ENCODE results near the gene PCDH15.

Gene PCDH15

DNA sequence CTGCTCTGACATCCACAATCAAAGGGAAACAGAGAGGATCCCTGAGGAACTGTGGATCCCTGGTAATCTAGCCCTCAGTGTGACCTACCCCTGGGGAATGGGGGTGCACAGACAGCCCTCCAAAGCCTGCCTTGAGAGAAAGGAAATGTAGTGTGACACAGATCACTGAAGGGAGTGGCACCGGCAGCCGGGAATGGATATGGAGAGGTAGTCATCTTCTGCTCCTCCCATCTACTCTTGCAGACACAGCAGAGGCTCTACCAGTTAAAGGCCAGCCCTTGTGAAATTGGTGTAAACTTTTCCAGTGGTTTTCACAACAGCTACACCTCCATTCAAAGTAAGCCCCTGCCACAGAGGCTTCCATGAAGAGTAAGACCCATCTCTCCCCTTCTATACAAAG is 144.4 kb downstream of the PCDH15 start:
- Histone ChIP-seq H3K4me1 (ENCODE audit: control insufficient read depth in 1 of 2, insufficient read depth in 2 of 2, low read length in 2 of 2) (no peaks in the 10 kb centered on the region), H3K36me3 (ENCODE audit: control insufficient read depth in 1 of 2, insufficient read depth in 2 of 2, low read length in 2 of 2) (no peaks in the 10 kb centered on the region), H3K4me3 (ENCODE audit: low read depth in 1 of 2, low read length in 2 of 2) (no peak overlapping the region), H3K9ac (ENCODE audit: low read depth in 1 of 2, low read length in 2 of 2) (no peak overlapping the region), H3K27ac (ENCODE audit: low read depth, low read length) (no peak overlapping the region), H3K9me3 (ENCODE audit: control insufficient read depth in 1 of 2, low read length in 2 of 2) (peaks cover 0 to 19% of the 10 kb centered on the region in 2 donors), H3K27me3 (ENCODE audit: control insufficient read depth in 1 of 2, insufficient read depth in 2 of 2, low read length in 2 of 2) (no peaks in the 10 kb centered on the region)

DNA sequence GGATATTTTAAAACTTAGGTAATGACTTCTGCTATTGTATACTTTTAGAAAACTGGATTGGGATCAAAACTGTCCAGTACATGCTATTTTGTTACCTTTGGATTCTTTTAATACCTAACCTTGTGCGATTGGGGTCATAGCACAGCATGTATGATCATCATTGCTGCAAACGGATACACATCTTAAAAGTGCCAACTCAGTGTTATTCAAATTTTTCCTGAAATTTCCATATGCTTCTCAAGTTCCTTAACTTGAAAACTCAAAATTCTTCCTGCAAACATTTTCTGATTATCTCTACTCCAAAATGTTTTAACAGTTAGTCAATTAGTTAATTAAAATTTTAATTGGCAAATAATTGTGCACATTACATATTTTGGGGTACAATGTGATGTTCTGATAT is 147.5 kb downstream of the PCDH15 start:
- H3K27ac ChIP-seq (ENCODE audit: low read depth, low read length), result no peak overlapping the region
- H3K4me1 ChIP-seq (ENCODE audit: control insufficient read depth in 1 of 2, insufficient read depth in 2 of 2, low read length in 2 of 2), result no peaks in the 10 kb centered on the region
- no peak overlapping the region for H3K9ac ChIP-seq (ENCODE audit: low read depth in 1 of 2, low read length in 2 of 2)
- no peaks in the 10 kb centered on the region for H3K36me3 ChIP-seq (ENCODE audit: control insufficient read depth in 1 of 2, insufficient read depth in 2 of 2, low read length in 2 of 2)
- H3K27me3 ChIP-seq (ENCODE audit: control insufficient read depth in 1 of 2, insufficient read depth in 2 of 2, low read length in 2 of 2), result no peaks in the 10 kb centered on the region
- peaks cover 0 to 11% of the 10 kb centered on the region in 2 donors for H3K9me3 ChIP-seq (ENCODE audit: control insufficient read depth in 1 of 2, low read length in 2 of 2)
- no peak overlapping the region for H3K4me3 ChIP-seq (ENCODE audit: low read depth in 1 of 2, low read length in 2 of 2)

DNA sequence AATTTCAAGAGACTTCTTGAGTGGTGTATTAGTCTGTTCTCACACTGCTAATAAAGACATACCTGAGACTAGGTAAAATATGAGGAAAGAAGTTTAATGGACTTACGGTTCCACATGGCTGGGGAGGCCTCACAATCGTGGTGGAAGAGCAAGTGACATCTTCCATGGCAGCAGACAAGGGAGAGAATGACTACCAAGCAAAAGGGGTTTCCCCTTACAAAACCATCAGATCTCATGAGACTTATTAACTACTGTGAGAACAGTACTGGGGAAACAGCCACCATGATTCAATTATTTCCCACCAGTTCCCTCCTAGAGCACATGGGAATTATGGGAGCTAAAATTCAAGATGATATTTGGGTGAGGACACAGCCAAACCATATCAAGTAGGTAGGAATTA is 150.5 kb downstream of the PCDH15 start:
- Histone ChIP-seq H3K4me3 (ENCODE audit: low read depth in 1 of 2, low read length in 2 of 2) (no peak overlapping the region), H3K9ac (ENCODE audit: low read depth in 1 of 2, low read length in 2 of 2) (no peak overlapping the region), H3K9me3 (ENCODE audit: control insufficient read depth in 1 of 2, low read length in 2 of 2) (no peaks in the 10 kb centered on the region), H3K27ac (ENCODE audit: low read depth, low read length) (no peak overlapping the region), H3K36me3 (ENCODE audit: control insufficient read depth in 1 of 2, insufficient read depth in 2 of 2, low read length in 2 of 2) (no peaks in the 10 kb centered on the region), H3K27me3 (ENCODE audit: control insufficient read depth in 1 of 2, insufficient read depth in 2 of 2, low read length in 2 of 2) (no peaks in the 10 kb centered on the region), H3K4me1 (ENCODE audit: control insufficient read depth in 1 of 2, insufficient read depth in 2 of 2, low read length in 2 of 2) (no peaks in the 10 kb centered on the region)

DNA sequence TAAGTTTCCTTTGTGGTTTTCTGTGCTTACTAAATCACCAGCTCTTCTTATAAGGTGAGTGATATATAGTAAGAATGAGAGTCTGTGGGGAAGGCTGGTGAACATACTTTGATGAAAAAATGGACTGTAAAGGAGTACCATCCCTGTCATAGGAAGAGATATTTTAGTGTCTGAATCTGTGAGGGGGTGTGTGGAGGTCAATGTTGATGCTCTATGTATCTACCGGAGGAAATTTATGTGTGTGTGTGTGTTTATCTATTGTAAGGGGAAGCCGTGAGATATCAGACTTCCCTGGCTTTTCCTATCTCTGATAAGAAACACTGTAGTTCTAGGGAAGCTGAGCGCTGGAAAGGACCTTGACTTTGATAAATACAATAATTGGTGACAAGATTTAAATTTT is 179.0 kb downstream of the PCDH15 start:
- Histone ChIP-seq H3K9ac (ENCODE audit: low read depth in 1 of 2, low read length in 2 of 2) (no peak overlapping the region), H3K9me3 (ENCODE audit: control insufficient read depth in 1 of 2, low read length in 2 of 2) (peaks cover 0 to 4% of the 10 kb centered on the region in 2 donors), H3K4me3 (ENCODE audit: low read depth in 1 of 2, low read length in 2 of 2) (no peak overlapping the region), H3K27me3 (ENCODE audit: control insufficient read depth in 1 of 2, insufficient read depth in 2 of 2, low read length in 2 of 2) (no peaks in the 10 kb centered on the region), H3K36me3 (ENCODE audit: control insufficient read depth in 1 of 2, insufficient read depth in 2 of 2, low read length in 2 of 2) (no peaks in the 10 kb centered on the region), H3K4me1 (ENCODE audit: control insufficient read depth in 1 of 2, insufficient read depth in 2 of 2, low read length in 2 of 2) (no peaks in the 10 kb centered on the region), H3K27ac (ENCODE audit: low read depth, low read length) (no peak overlapping the region)

DNA sequence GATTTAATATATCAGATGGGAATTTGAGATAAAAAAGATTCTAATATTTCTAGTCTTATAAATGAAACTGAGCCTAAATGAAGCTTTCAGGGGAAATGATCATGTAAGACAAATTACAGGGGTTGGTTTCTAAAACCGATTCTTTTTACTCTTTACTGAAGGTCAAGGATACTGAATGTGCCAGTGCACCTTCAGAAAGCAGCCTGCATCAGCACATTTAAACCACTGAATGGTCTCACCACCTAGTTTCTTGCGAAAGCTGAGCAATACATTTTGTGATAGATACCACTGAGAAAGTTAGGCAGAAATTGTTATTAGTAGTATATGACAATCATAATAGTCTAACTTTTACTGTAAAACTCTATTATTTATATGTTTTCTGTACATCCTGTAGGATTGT is 180.7 kb downstream of the PCDH15 start:
- no peak overlapping the region for H3K27ac ChIP-seq (ENCODE audit: low read depth, low read length)
- no peak overlapping the region for H3K4me3 ChIP-seq (ENCODE audit: low read depth in 1 of 2, low read length in 2 of 2)
- no peaks in the 10 kb centered on the region for H3K4me1 ChIP-seq (ENCODE audit: control insufficient read depth in 1 of 2, insufficient read depth in 2 of 2, low read length in 2 of 2)
- H3K27me3 ChIP-seq (ENCODE audit: control insufficient read depth in 1 of 2, insufficient read depth in 2 of 2, low read length in 2 of 2), result no peaks in the 10 kb centered on the region
- H3K9me3 ChIP-seq (ENCODE audit: control insufficient read depth in 1 of 2, low read length in 2 of 2), result peaks cover 0 to 4% of the 10 kb centered on the region in 2 donors
- no peaks in the 10 kb centered on the region for H3K36me3 ChIP-seq (ENCODE audit: control insufficient read depth in 1 of 2, insufficient read depth in 2 of 2, low read length in 2 of 2)
- no peak overlapping the region for H3K9ac ChIP-seq (ENCODE audit: low read depth in 1 of 2, low read length in 2 of 2)

DNA sequence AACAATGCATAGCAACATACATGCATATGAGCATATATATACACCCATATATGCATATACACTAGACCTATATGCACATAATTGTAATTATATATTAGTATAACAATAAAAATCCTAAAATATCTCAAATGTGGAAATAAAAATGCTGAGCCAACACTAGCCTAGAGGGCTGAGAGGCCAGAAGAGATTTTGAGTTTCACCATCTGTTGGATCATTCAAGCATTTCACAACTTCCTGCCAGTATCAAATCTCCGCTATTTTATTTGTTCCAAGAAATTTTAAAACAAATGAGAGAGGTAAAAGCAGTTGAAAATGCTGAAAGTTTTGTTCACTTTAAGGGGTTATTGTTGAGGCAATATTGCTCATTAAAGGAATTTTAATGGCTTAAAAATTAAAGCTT is 187.0 kb downstream of the PCDH15 start:
- H3K27me3 ChIP-seq (ENCODE audit: control insufficient read depth in 1 of 2, insufficient read depth in 2 of 2, low read length in 2 of 2), result no peaks in the 10 kb centered on the region
- no peaks in the 10 kb centered on the region for H3K9me3 ChIP-seq (ENCODE audit: control insufficient read depth in 1 of 2, low read length in 2 of 2)
- H3K4me1 ChIP-seq (ENCODE audit: control insufficient read depth in 1 of 2, insufficient read depth in 2 of 2, low read length in 2 of 2), result no peaks in the 10 kb centered on the region
- H3K9ac ChIP-seq (ENCODE audit: low read depth in 1 of 2, low read length in 2 of 2), result no peak overlapping the region
- H3K4me3 ChIP-seq (ENCODE audit: low read depth in 1 of 2, low read length in 2 of 2), result no peak overlapping the region
- no peak overlapping the region for H3K27ac ChIP-seq (ENCODE audit: low read depth, low read length)
- H3K36me3 ChIP-seq (ENCODE audit: control insufficient read depth in 1 of 2, insufficient read depth in 2 of 2, low read length in 2 of 2), result no peaks in the 10 kb centered on the region

DNA sequence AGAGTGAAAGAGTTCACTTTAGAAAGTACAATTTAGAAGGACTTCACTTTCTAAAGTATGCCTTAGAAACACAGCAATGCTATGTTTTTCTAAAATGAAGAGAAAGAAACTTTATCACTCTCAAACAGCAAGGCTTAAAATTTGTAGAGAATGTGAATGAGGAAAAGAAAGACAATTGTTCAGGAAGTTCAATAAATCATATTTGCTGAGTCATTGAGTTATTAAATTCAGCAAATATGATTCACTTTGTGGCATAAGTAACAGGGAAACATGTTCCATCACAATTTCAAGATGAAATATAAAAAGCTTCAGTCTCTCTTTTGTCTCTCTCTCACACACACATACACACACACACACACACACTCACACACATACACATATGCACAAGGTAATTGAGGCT is 187.9 kb downstream of the PCDH15 start:
- Histone ChIP-seq H3K4me1 (ENCODE audit: control insufficient read depth in 1 of 2, insufficient read depth in 2 of 2, low read length in 2 of 2) (no peaks in the 10 kb centered on the region), H3K9ac (ENCODE audit: low read depth in 1 of 2, low read length in 2 of 2) (no peak overlapping the region), H3K27me3 (ENCODE audit: control insufficient read depth in 1 of 2, insufficient read depth in 2 of 2, low read length in 2 of 2) (no peaks in the 10 kb centered on the region), H3K4me3 (ENCODE audit: low read depth in 1 of 2, low read length in 2 of 2) (no peak overlapping the region), H3K36me3 (ENCODE audit: control insufficient read depth in 1 of 2, insufficient read depth in 2 of 2, low read length in 2 of 2) (no peaks in the 10 kb centered on the region), H3K9me3 (ENCODE audit: control insufficient read depth in 1 of 2, low read length in 2 of 2) (no peaks in the 10 kb centered on the region), H3K27ac (ENCODE audit: low read depth, low read length) (no peak overlapping the region)

DNA sequence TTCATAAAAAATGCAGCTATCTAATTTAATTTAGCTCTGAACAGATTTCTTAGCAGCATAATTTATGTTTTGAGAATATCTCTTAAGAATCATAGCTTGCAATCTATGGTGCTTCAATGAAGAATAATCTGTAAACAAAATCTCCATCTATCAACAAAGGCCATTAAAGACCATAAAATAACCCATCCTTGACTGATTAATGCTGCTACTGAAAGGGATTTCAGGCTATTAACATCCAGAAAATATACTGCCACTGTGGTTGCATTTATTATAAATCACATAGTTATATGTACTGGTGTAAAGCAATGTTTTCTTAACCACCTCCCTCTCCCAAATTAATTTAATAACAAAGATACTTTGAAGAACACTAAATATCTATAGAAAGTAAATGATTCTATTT is 191.6 kb downstream of the PCDH15 start:
- peaks cover 0 to 10% of the 10 kb centered on the region in 2 donors for H3K9me3 ChIP-seq (ENCODE audit: control insufficient read depth in 1 of 2, low read length in 2 of 2)
- H3K27ac ChIP-seq (ENCODE audit: low read depth, low read length), result no peak overlapping the region
- H3K4me3 ChIP-seq (ENCODE audit: low read depth in 1 of 2, low read length in 2 of 2), result no peak overlapping the region
- H3K27me3 ChIP-seq (ENCODE audit: control insufficient read depth in 1 of 2, insufficient read depth in 2 of 2, low read length in 2 of 2), result no peaks in the 10 kb centered on the region
- H3K36me3 ChIP-seq (ENCODE audit: control insufficient read depth in 1 of 2, insufficient read depth in 2 of 2, low read length in 2 of 2), result no peaks in the 10 kb centered on the region
- no peaks in the 10 kb centered on the region for H3K4me1 ChIP-seq (ENCODE audit: control insufficient read depth in 1 of 2, insufficient read depth in 2 of 2, low read length in 2 of 2)
- no peak overlapping the region for H3K9ac ChIP-seq (ENCODE audit: low read depth in 1 of 2, low read length in 2 of 2)

DNA sequence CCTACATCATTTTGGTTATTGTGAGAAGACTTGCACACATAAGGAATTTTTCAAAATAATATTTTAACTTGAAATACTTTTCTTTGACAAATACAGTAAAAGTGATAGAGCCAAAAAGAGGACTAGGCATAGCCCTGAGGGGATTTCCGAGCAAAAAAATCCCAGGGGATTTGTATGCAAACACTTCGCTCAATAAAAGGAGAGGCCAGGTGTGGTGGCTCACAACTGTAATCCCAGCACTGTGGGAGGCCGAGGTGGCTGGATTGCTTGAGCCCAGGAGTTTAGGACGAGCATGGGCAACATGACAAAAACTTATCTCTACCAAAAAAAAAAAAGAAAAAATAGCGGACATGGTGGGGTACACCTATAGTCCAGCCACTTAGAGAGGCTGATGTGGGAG is 193.0 kb downstream of the PCDH15 start:
- Histone ChIP-seq H3K4me1 (ENCODE audit: control insufficient read depth in 1 of 2, insufficient read depth in 2 of 2, low read length in 2 of 2) (no peaks in the 10 kb centered on the region), H3K27me3 (ENCODE audit: control insufficient read depth in 1 of 2, insufficient read depth in 2 of 2, low read length in 2 of 2) (no peaks in the 10 kb centered on the region), H3K9me3 (ENCODE audit: control insufficient read depth in 1 of 2, low read length in 2 of 2) (peaks cover 0 to 10% of the 10 kb centered on the region in 2 donors), H3K4me3 (ENCODE audit: low read depth in 1 of 2, low read length in 2 of 2) (no peak overlapping the region), H3K36me3 (ENCODE audit: control insufficient read depth in 1 of 2, insufficient read depth in 2 of 2, low read length in 2 of 2) (no peaks in the 10 kb centered on the region), H3K27ac (ENCODE audit: low read depth, low read length) (no peak overlapping the region), H3K9ac (ENCODE audit: low read depth in 1 of 2, low read length in 2 of 2) (no peak overlapping the region)

DNA sequence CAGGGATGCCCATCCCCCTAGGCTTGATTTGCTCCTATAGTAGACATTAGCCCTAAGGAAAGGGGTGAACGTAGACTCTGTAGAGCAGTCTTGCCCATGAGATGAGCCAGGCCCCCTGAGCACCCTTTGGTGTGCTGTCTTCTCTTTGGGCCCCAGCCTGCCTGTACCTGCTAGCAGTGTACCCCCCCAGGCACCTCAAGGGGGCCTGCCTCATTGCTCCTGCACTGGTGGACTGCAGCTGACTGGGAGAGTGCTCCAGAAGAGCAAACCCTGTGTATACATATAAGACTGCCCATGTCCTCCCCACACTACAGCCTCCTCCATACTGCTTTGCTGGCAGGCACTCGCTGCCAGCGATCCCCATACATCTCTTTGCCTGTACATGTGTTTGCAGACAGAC is 206.7 kb downstream of the PCDH15 start:
- Histone ChIP-seq H3K4me3 (ENCODE audit: low read depth in 1 of 2, low read length in 2 of 2) (no peak overlapping the region), H3K36me3 (ENCODE audit: control insufficient read depth in 1 of 2, insufficient read depth in 2 of 2, low read length in 2 of 2) (no peaks in the 10 kb centered on the region), H3K9ac (ENCODE audit: low read depth in 1 of 2, low read length in 2 of 2) (no peak overlapping the region), H3K9me3 (ENCODE audit: control insufficient read depth in 1 of 2, low read length in 2 of 2) (peaks cover 7 to 8% of the 10 kb centered on the region in 2 donors), H3K27ac (ENCODE audit: low read depth, low read length) (no peak overlapping the region), H3K27me3 (ENCODE audit: control insufficient read depth in 1 of 2, insufficient read depth in 2 of 2, low read length in 2 of 2) (no peaks in the 10 kb centered on the region), H3K4me1 (ENCODE audit: control insufficient read depth in 1 of 2, insufficient read depth in 2 of 2, low read length in 2 of 2) (no peaks in the 10 kb centered on the region)

DNA sequence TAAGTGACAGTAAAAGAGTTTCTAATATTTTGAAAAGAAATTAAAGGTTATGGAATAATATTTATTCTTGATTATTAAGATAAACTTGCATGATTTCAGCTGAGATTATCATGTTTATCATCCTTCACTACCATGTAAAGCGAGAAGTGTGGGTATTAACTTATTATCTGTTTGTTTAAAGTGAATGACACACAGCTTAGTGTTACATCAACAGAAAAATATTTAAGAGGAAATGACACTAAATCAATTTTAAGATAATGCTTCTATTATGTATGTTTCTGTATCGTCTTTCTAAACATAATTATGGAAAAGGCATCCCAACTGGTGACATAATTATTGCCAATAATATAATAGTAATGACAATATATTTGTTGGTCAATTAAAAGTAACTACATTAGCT is 213.1 kb downstream of the PCDH15 start:
- Histone ChIP-seq H3K27ac (ENCODE audit: low read depth, low read length) (no peak overlapping the region), H3K4me3 (ENCODE audit: low read depth in 1 of 2, low read length in 2 of 2) (no peak overlapping the region), H3K9me3 (ENCODE audit: control insufficient read depth in 1 of 2, low read length in 2 of 2) (no peaks in the 10 kb centered on the region), H3K9ac (ENCODE audit: low read depth in 1 of 2, low read length in 2 of 2) (no peak overlapping the region), H3K36me3 (ENCODE audit: control insufficient read depth in 1 of 2, insufficient read depth in 2 of 2, low read length in 2 of 2) (no peaks in the 10 kb centered on the region), H3K27me3 (ENCODE audit: control insufficient read depth in 1 of 2, insufficient read depth in 2 of 2, low read length in 2 of 2) (no peaks in the 10 kb centered on the region), H3K4me1 (ENCODE audit: control insufficient read depth in 1 of 2, insufficient read depth in 2 of 2, low read length in 2 of 2) (no peaks in the 10 kb centered on the region)

Data from duodenal mucosa (tissue), 2 donors.